OCI-LY7 (cell line): ENCODE measurements around the gene GTF2H2C_2.
"Not testable (repeated sequence)": the region's sequence is repeated elsewhere in the genome, so short reads cannot be mapped to it uniquely, and the experiment has no call there.

ENCODE experiments used
- EZH2phosphoT487 ChIP-seq: fragments of 200-600 bp; sonication (generic); IDR thresholded peaks from 2 replicates; pipeline ENCODE4 v1.6.1; 2018; ENCODE audit warnings: low read depth, borderline replicate concordance, mild to moderate bottlenecking, mixed run types, antibody characterized with exemption, low read length, moderate library complexity, mixed read lengths
- TF ChIP-seq, protein P1 (sequence below): fragments of 200-600 bp; sonication (generic); conservative IDR thresholded peaks from 2 replicates; pipeline ENCODE4 v1.5.1; 2014; ENCODE audit warnings: mild to moderate bottlenecking, antibody characterized with exemption, low read length, moderate library complexity, mixed read lengths

DNA sequence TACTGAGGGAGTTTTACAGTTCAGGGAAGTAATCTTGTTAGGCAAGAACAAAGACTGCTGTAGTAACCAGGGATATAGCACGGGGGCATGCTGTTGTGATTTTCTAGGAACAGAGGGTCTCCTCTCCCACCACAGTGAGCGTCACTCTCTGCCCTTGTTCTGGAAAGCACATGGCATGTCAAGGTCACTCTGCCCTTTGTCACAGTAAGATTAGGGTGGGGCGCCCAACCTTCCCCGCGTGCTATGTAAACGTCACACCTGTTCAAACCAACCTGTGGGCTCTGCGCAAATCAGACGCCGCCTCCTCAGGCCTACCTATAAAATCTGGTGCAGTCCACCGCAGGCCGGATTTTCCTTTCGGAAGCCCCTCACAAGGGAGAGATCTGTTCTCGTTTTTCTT is 44.0 kb downstream of the GTF2H2C_2 start:
- TF ChIP-seq EZH2phosphoT487 = not testable (repeated sequence)
- TF ChIP-seq, protein P1, sequence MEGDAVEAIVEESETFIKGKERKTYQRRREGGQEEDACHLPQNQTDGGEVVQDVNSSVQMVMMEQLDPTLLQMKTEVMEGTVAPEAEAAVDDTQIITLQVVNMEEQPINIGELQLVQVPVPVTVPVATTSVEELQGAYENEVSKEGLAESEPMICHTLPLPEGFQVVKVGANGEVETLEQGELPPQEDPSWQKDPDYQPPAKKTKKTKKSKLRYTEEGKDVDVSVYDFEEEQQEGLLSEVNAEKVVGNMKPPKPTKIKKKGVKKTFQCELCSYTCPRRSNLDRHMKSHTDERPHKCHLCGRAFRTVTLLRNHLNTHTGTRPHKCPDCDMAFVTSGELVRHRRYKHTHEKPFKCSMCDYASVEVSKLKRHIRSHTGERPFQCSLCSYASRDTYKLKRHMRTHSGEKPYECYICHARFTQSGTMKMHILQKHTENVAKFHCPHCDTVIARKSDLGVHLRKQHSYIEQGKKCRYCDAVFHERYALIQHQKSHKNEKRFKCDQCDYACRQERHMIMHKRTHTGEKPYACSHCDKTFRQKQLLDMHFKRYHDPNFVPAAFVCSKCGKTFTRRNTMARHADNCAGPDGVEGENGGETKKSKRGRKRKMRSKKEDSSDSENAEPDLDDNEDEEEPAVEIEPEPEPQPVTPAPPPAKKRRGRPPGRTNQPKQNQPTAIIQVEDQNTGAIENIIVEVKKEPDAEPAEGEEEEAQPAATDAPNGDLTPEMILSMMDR = not testable (repeated sequence)
